ENCODE results near the gene KRT39.

Gene KRT39

GRCh38 chr17:40980596-40980995 lies 13.8 kb upstream of the KRT39 start:
- DNase-seq (ENCODE audit: low read depth in 2 of 2) = no peak

- DNase-seq (ENCODE audit: low read depth in 2 of 2) = no peak
Observed at GRCh38 chr17:40980117-40980516, 13.4 kb upstream of the KRT39 start.

- DNase-seq (ENCODE audit: low read depth in 2 of 2) = no peak
Observed at GRCh38 chr17:40978575-40979151, 11.9 kb upstream of the KRT39 start.

GRCh38 chr17:40975516-40975915 lies 8.8 kb upstream of the KRT39 start:
- DNase-seq (ENCODE audit: low read depth in 2 of 2) = no peak

- DNase-seq (ENCODE audit: low read depth in 2 of 2) = no peak
Observed at GRCh38 chr17:40974366-40974765, 7.6 kb upstream of the KRT39 start.

- DNase-seq (ENCODE audit: low read depth in 2 of 2) = no peak
Observed at GRCh38 chr17:40967582-40967981, 834 bp upstream of the KRT39 start.

GRCh38 chr17:40963838-40964237 lies 2.9 kb downstream of the KRT39 start:
- no peak for DNase-seq (ENCODE audit: low read depth in 2 of 2)

- no peak for DNase-seq (ENCODE audit: low read depth in 2 of 2)
Observed at GRCh38 chr17:40962059-40962561, 4.6 kb downstream of the KRT39 start.

- no peak for DNase-seq (ENCODE audit: low read depth in 2 of 2)
Observed at GRCh38 chr17:40961591-40961990, 5.2 kb downstream of the KRT39 start.

GRCh38 chr17:40960144-40960543 lies 6.6 kb downstream of the KRT39 start:
- no peak for DNase-seq (ENCODE audit: low read depth in 2 of 2)

GRCh38 chr17:40958086-40958953 lies 8.4 kb downstream of the KRT39 start:
- DNase-seq (ENCODE audit: low read depth in 2 of 2) = no peak

GRCh38 chr17:40956401-40957254 lies 10.1 kb downstream of the KRT39 start:
- DNase-seq (ENCODE audit: low read depth in 2 of 2) = no peak

GRCh38 chr17:40953881-40954280 lies 12.9 kb downstream of the KRT39 start:
- no peak for DNase-seq (ENCODE audit: low read depth in 2 of 2)

GRCh38 chr17:40952661-40953060 lies 14.1 kb downstream of the KRT39 start:
- DNase-seq (ENCODE audit: low read depth in 2 of 2) = no peak

- no peak for DNase-seq (ENCODE audit: low read depth in 2 of 2)
Observed at GRCh38 chr17:40952154-40952553, 14.6 kb downstream of the KRT39 start.

GRCh38 chr17:40951011-40951622 lies 15.6 kb downstream of the KRT39 start:
- DNase-seq (ENCODE audit: low read depth in 2 of 2) = no peak

- DNase-seq (ENCODE audit: low read depth in 2 of 2) = no peak
Observed at GRCh38 chr17:40950176-40950575, 16.6 kb downstream of the KRT39 start.

- DNase-seq (ENCODE audit: low read depth in 2 of 2) = no peak
Observed at GRCh38 chr17:40949418-40949817, 17.3 kb downstream of the KRT39 start.

GRCh38 chr17:40947929-40948328 lies 18.8 kb downstream of the KRT39 start:
- no peak for DNase-seq (ENCODE audit: low read depth in 2 of 2)

GRCh38 chr17:40945414-40945813 lies 21.3 kb downstream of the KRT39 start:
- DNase-seq (ENCODE audit: low read depth in 2 of 2) = no peak

- DNase-seq (ENCODE audit: low read depth in 2 of 2) = no peak
Observed at GRCh38 chr17:40944531-40944930, 22.2 kb downstream of the KRT39 start.

- DNase-seq (ENCODE audit: low read depth in 2 of 2) = no peak
Observed at GRCh38 chr17:40942553-40942952, 24.2 kb downstream of the KRT39 start.
